Measurements from ENCODE around the gene STX5. TPM values are rescaled to one million over a fixed set of nuclear protein-coding genes. Genes with fewer than 3 reads are reported as not detected.

Gene STX5
- total and polyA plus RNA-seq, 9 of the 15 experiments (the other 6 are each of a cell fraction or from before 2014, with no cell fraction given): 2.8 to 28.6 (median 23.7) TPM

DNA sequence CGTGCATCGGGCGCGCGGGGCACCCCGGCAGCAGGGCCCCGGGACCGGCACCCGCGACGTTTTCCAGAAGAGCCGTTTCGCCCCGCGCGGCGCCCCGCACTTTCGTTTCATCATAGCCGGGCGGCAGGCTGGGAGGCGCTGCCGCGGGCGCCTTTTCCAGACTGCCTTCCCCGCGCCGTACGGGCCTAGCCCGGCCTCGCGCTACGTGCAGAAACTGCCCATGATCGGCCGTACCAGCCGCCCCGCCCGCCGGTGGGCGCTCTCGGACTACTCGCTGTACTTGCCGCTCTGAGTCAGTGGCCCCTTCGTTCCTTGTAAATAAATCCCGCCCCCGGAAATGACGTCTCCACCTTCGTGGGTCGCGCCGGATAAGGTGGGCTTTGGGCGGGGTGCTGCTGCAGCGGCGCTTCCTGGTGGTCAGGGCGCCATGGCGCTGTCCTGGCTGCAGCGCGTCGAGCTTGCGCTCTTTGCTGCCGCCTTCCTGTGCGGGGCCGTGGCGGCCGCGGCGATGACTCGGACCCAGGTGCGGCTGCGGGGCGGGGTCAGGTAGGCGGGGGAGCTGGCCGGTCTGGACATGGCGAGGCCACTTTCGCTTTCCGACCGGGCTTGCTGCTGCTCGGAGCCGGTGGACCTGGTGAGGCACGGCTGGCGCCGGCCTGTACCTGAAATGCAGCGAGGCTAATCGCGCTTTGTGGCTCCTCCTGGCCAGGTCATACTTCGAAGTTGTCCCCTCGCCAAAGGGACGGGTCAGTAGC is 44.7 kb downstream of the STX5 start, which contains the start of gene TMEM179B (continued):
- TF ChIP-seq ZFPM2 (CRISPR knock-in tag; IDR thresholded peaks at IDR 0.05) (no peak), SIN3B (IDR thresholded peaks at IDR 0.05; ENCODE audit: low read depth) (peak; percentile 66), DNMT1 (IDR thresholded peaks at IDR 0.05) (peak; percentile 85; the same call in 1 of the 2 replicates), PRMT5 (CRISPR knock-in tag; IDR thresholded peaks at IDR 0.05) (no peak), NELFE (IDR thresholded peaks at IDR 0.05; ENCODE audit: insufficient read depth, insufficient read length) (no peak), PHF21A (IDR thresholded peaks at IDR 0.05; ENCODE audit: borderline replicate concordance, low read depth) (no peak), CAMTA2 (CRISPR knock-in tag; conservative IDR thresholded peaks at IDR 0.05) (peak; percentile 95), MAZ (CRISPR knock-in tag; conservative IDR thresholded peaks at IDR 0.05 in 1 of 2, IDR thresholded peaks at IDR 0.05 in 1 of 2) (peak; percentile 89 to 95), PHB (CRISPR knock-in tag; IDR thresholded peaks at IDR 0.05) (peak; percentile 17; the same call in 1 of the 2 replicates), MAFG (tag; conservative IDR thresholded peaks at IDR 0.05) (no peak), KLF13 (tag; IDR thresholded peaks at IDR 0.05; ENCODE audit: borderline replicate concordance, low read depth) (peak; percentile 28; the same call in 1 of the 2 replicates)
- TF ChIP-seq, protein P1, sequence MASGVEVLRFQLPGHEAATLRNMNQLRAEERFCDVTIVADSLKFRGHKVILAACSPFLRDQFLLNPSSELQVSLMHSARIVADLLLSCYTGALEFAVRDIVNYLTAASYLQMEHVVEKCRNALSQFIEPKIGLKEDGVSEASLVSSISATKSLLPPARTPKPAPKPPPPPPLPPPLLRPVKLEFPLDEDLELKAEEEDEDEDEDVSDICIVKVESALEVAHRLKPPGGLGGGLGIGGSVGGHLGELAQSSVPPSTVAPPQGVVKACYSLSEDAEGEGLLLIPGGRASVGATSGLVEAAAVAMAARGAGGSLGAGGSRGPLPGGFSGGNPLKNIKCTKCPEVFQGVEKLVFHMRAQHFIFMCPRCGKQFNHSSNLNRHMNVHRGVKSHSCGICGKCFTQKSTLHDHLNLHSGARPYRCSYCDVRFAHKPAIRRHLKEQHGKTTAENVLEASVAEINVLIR (CRISPR knock-in tag; IDR thresholded peaks at IDR 0.05): peak; percentile 92
- TF ChIP-seq, protein P2, sequence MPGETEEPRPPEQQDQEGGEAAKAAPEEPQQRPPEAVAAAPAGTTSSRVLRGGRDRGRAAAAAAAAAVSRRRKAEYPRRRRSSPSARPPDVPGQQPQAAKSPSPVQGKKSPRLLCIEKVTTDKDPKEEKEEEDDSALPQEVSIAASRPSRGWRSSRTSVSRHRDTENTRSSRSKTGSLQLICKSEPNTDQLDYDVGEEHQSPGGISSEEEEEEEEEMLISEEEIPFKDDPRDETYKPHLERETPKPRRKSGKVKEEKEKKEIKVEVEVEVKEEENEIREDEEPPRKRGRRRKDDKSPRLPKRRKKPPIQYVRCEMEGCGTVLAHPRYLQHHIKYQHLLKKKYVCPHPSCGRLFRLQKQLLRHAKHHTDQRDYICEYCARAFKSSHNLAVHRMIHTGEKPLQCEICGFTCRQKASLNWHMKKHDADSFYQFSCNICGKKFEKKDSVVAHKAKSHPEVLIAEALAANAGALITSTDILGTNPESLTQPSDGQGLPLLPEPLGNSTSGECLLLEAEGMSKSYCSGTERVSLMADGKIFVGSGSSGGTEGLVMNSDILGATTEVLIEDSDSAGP (CRISPR knock-in tag; IDR thresholded peaks at IDR 0.05): peak; percentile 80; the same call in 1 of the 2 replicates
- TF ChIP-seq, protein P3, sequence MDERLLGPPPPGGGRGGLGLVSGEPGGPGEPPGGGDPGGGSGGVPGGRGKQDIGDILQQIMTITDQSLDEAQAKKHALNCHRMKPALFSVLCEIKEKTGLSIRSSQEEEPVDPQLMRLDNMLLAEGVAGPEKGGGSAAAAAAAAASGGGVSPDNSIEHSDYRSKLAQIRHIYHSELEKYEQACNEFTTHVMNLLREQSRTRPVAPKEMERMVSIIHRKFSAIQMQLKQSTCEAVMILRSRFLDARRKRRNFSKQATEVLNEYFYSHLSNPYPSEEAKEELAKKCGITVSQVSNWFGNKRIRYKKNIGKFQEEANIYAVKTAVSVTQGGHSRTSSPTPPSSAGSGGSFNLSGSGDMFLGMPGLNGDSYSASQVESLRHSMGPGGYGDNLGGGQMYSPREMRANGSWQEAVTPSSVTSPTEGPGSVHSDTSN (CRISPR knock-in tag; IDR thresholded peaks at IDR 0.05; ENCODE audit: low read depth): 0 out of 2 replicates have a peak, but pooled peaks have one; percentile 11
- TF ChIP-seq, protein P3 (tag; conservative IDR thresholded peaks at IDR 0.05; ENCODE audit: low read depth): no peak
- TF ChIP-seq, protein P4, sequence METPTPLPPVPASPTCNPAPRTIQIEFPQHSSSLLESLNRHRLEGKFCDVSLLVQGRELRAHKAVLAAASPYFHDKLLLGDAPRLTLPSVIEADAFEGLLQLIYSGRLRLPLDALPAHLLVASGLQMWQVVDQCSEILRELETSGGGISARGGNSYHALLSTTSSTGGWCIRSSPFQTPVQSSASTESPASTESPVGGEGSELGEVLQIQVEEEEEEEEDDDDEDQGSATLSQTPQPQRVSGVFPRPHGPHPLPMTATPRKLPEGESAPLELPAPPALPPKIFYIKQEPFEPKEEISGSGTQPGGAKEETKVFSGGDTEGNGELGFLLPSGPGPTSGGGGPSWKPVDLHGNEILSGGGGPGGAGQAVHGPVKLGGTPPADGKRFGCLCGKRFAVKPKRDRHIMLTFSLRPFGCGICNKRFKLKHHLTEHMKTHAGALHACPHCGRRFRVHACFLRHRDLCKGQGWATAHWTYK (CRISPR knock-in tag; IDR thresholded peaks at IDR 0.05): peak; percentile 76; the same call in 1 of the 2 replicates
- TF ChIP-seq, protein P5, sequence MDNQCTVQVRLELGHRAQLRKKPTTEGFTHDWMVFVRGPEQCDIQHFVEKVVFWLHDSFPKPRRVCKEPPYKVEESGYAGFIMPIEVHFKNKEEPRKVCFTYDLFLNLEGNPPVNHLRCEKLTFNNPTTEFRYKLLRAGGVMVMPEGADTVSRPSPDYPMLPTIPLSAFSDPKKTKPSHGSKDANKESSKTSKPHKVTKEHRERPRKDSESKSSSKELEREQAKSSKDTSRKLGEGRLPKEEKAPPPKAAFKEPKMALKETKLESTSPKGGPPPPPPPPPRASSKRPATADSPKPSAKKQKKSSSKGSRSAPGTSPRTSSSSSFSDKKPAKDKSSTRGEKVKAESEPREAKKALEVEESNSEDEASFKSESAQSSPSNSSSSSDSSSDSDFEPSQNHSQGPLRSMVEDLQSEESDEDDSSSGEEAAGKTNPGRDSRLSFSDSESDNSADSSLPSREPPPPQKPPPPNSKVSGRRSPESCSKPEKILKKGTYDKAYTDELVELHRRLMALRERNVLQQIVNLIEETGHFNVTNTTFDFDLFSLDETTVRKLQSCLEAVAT (IDR thresholded peaks at IDR 0.05): peak in 1 of 2 experiments; percentile 49; a peak in 2 of 4 replicates
- TF ChIP-seq, protein P6, sequence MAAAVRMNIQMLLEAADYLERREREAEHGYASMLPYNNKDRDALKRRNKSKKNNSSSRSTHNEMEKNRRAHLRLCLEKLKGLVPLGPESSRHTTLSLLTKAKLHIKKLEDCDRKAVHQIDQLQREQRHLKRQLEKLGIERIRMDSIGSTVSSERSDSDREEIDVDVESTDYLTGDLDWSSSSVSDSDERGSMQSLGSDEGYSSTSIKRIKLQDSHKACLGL (CRISPR knock-in tag; IDR thresholded peaks at IDR 0.05; ENCODE audit: borderline replicate concordance, poor library complexity, severe bottlenecking): peak; percentile 22

All from K562 (cell line).